GM08714 (cell line): ENCODE data around the gene EME2.

Experiments
- H3K4me3 ChIP-seq: fragments of 200-500 bp; sonication (Bioruptor generic); 2 replicates; pipeline ENCODE4 v1.5.1; 2014; ENCODE audit warnings: mild to moderate bottlenecking, low read length, inconsistent platforms
- ZNF274 ChIP-seq: IDR thresholded peaks from 2 replicates; pipeline ENCODE4 v1.6.1; 2012; ENCODE audit warnings: mild to moderate bottlenecking, low read depth, low read length

EME2 gene

GRCh38 chr16:1740781-1741490 lies 31.7 kb upstream of the EME2 start:
- no peak overlapping the region for H3K4me3 ChIP-seq
- TF ChIP-seq ZNF274 = no peak

GRCh38 chr16:1741553-1742165 lies 31.0 kb upstream of the EME2 start:
- no peak for TF ChIP-seq ZNF274
- no peak overlapping the region for H3K4me3 ChIP-seq

- H3K4me3 ChIP-seq = no peak overlapping the region
- no peak for TF ChIP-seq ZNF274
These were observed 29.0 kb upstream of the EME2 start for GRCh38 chr16:1743376-1744337.

- no peak for TF ChIP-seq ZNF274
- no peak overlapping the region for H3K4me3 ChIP-seq
These were observed 28.2 kb upstream of the EME2 start for GRCh38 chr16:1744338-1744840.

- no peak overlapping the region for H3K4me3 ChIP-seq
- TF ChIP-seq ZNF274 = no peak
These were observed 27.3 kb upstream of the EME2 start for GRCh38 chr16:1745181-1745899.

- H3K4me3 ChIP-seq = no peak overlapping the region
- TF ChIP-seq ZNF274 = no peak
These were observed 26.5 kb upstream of the EME2 start for GRCh38 chr16:1745900-1746692.

- no peak for TF ChIP-seq ZNF274
- no peak overlapping the region for H3K4me3 ChIP-seq
These were observed 25.9 kb upstream of the EME2 start for GRCh38 chr16:1746693-1747195.

GRCh38 chr16:1747934-1748333 lies 24.7 kb upstream of the EME2 start:
- no peak for TF ChIP-seq ZNF274
- H3K4me3 ChIP-seq = no peak overlapping the region

- H3K4me3 ChIP-seq = no peak overlapping the region
- TF ChIP-seq ZNF274 = no peak
These were observed 23.2 kb upstream of the EME2 start for GRCh38 chr16:1749152-1750117.

- TF ChIP-seq ZNF274 = no peak
- no peak overlapping the region for H3K4me3 ChIP-seq
These were observed 20.7 kb upstream of the EME2 start for GRCh38 chr16:1751946-1752345.

- H3K4me3 ChIP-seq = no peak overlapping the region
- TF ChIP-seq ZNF274 = no peak
These were observed 19.8 kb upstream of the EME2 start for GRCh38 chr16:1752853-1753252.

GRCh38 chr16:1754204-1754603 lies 18.4 kb upstream of the EME2 start:
- TF ChIP-seq ZNF274 = no peak
- H3K4me3 ChIP-seq = no peak overlapping the region
